Smooth muscle cell (in vitro differentiated cells): Measurements from ENCODE around the gene R3HDM2. TPM values are rescaled to one million over a fixed set of nuclear protein-coding genes. Genes with fewer than 3 reads are reported as not detected.
"Not testable (repeated sequence)": the region's sequence is repeated elsewhere in the genome, so short reads cannot be mapped to it uniquely, and the experiment has no call there.

Experiments
- DNase-seq: peaks from one replicate; lab custom pipeline; 2025; ENCODE audit not compliant: unreplicated experiment; lab: John Stamatoyannopoulos, UW
- H2AFZ ChIP-seq: fragments of 200-600 bp; sonication (generic); 2 replicates; pipeline ENCODE4 v1.6.0; 2016; ENCODE audit warnings: antibody characterized with exemption, low read depth, mild to moderate bottlenecking
- H3F3A ChIP-seq: fragments of 200-600 bp; sonication (generic); 2 replicates; pipeline ENCODE4 v1.6.0; 2017; ENCODE audit warnings: antibody characterized with exemption, low read depth
- H3K27ac ChIP-seq: fragments of 200-600 bp; sonication (generic); 2 replicates; pipeline ENCODE4 v1.5.1; 2016; ENCODE audit warnings: low read depth, mild to moderate bottlenecking
- H3K27me3 ChIP-seq: fragments of 200-600 bp; sonication (generic); 2 replicates; pipeline ENCODE4 v1.6.1; 2016; ENCODE audit warnings: low read depth, mild to moderate bottlenecking
- H3K36me3 ChIP-seq: fragments of 200-600 bp; sonication (generic); 2 replicates; pipeline ENCODE4 v1.5.1; 2016; ENCODE audit warnings: low read depth
- H3K4me1 ChIP-seq: fragments of 200-600 bp; sonication (generic); 2 replicates; pipeline ENCODE4 v1.5.1; 2016; ENCODE audit warnings: low read depth
- H3K4me2 ChIP-seq: fragments of 200-600 bp; sonication (generic); 2 replicates; pipeline ENCODE4 v1.6.0; 2016; ENCODE audit warnings: mild to moderate bottlenecking
- H3K4me3 ChIP-seq: fragments of 200-600 bp; sonication (generic); 2 replicates; pipeline ENCODE4 v1.5.1; 2016; ENCODE audit warnings: mild to moderate bottlenecking
- H3K79me2 ChIP-seq: fragments of 200-600 bp; sonication (generic); 2 replicates; pipeline ENCODE4 v1.6.0; 2016; ENCODE audit warnings: low read depth, mild to moderate bottlenecking
- H3K9ac ChIP-seq: fragments of 200-600 bp; sonication (generic); 2 replicates; pipeline ENCODE4 v1.6.0; 2016; ENCODE audit warnings: low read depth
- H3K9me3 ChIP-seq: fragments of 200-600 bp; sonication (generic); replicated peaks from 2 replicates; pipeline ENCODE4 v1.5.1; 2016; ENCODE audit warnings: low read depth
- H4K20me1 ChIP-seq: fragments of 200-600 bp; sonication (generic); 2 replicates; pipeline ENCODE4 v1.6.0; 2016; ENCODE audit warnings: low read depth
- CTCF ChIP-seq: fragments of 200-600 bp; sonication (generic); IDR thresholded peaks from 2 replicates; pipeline ENCODE4 v1.5.1; 2017; ENCODE audit warnings: borderline replicate concordance, mild to moderate bottlenecking, antibody characterized with exemption; ENCODE audit not compliant: insufficient read depth, poor library complexity, severe bottlenecking
- WGBS: methylation state at CpG from one replicate; pipeline ENCODE4 v1.1.7; 2016; ENCODE audit warnings: low lambda C conversion rate; 5-methylcytosine and 5-hydroxymethylcytosine counted together
- polyA plus RNA-seq: library from polyadenylated mRNA; unstranded; fragments of >200 nt; fragmentation: Nextera tagmentation; extraction: Ambion mirVana; gene quantifications from 2 replicates; pipeline ENCODE4 v1.2.1, GENCODE V29; 2016
- total RNA-seq: library from RNA; depleted of rRNA; stranded (reverse); fragments of >200 nt; gene quantifications from 2 replicates; pipeline ENCODE4 v1.2.3, GENCODE V29; 2014

Gene R3HDM2
- total and polyA plus RNA-seq, 2 experiments from 2014 or later: 12.2 to 16.0 TPM

GRCh38 chr12:57309420-57309819 lies 121.4 kb downstream of the R3HDM2 start:
- no peaks in the 10 kb centered on the region for H3K36me3 ChIP-seq
- no peaks in the 10 kb centered on the region for H3K79me2 ChIP-seq
- H2AFZ ChIP-seq: no peak overlapping the region
- no peak overlapping the region for H3K4me2 ChIP-seq
- no peak overlapping the region for H3K9ac ChIP-seq
- WGBS: 82% methylated on average over 2 of the region's 2 CpGs
- no peak overlapping the region for H3K4me3 ChIP-seq
- H3K27me3 ChIP-seq: no peaks in the 10 kb centered on the region
- DNase-seq: no peak
- no peaks in the 10 kb centered on the region for H4K20me1 ChIP-seq
- peaks cover 5% of the 10 kb centered on the region for H3F3A ChIP-seq
- H3K4me1 ChIP-seq: no peaks in the 10 kb centered on the region
- H3K9me3 ChIP-seq: no peaks in the 10 kb centered on the region
- H3K27ac ChIP-seq: no peak overlapping the region
- no peak for TF ChIP-seq CTCF

DNA sequence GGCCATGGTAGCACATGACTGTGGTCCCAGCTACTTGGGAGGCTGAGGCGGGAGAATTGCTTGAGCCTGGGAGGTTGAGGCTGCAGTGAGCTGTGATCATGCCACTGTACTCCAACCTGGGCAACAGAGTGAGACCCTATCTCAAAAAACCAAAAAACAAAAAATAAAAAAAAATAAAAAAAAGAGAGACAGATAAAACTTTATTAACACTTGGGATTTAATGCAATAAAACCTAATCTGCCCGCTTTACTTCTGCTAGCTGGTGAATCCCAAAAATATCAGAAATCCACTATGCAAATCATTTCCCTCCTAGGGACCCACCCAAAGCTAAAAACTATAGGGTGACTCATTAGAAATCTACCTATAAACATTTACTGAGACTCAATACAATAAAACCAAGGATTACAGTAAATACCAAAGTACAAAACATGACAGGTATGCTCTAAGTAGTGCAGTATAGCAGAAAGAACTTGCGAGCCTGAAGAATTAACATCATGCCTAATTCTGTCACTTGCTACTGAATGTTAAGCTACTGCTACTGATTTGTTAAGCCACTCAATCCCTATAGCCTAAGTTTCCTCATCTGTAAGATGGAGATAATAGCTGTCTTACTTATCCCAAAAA lies 129.8 kb downstream of the R3HDM2 start:
- Histone ChIP-seq H3K4me3 (no peak overlapping the region), H3K36me3 (peaks cover 15% of the 10 kb centered on the region), H3F3A (peaks cover 5% of the 10 kb centered on the region), H2AFZ (no peak overlapping the region), H4K20me1 (no peaks in the 10 kb centered on the region), H3K9ac (no peak overlapping the region), H3K27ac (no peak overlapping the region), H3K27me3 (no peaks in the 10 kb centered on the region), H3K4me2 (no peak overlapping the region), H3K4me1 (no peaks in the 10 kb centered on the region), H3K79me2 (no peaks in the 10 kb centered on the region), H3K9me3 (no peaks in the 10 kb centered on the region)
- DNase-seq: no peak
- no peak for TF ChIP-seq CTCF
- WGBS: 97% methylated on average over 3 of the region's 3 CpGs

DNA sequence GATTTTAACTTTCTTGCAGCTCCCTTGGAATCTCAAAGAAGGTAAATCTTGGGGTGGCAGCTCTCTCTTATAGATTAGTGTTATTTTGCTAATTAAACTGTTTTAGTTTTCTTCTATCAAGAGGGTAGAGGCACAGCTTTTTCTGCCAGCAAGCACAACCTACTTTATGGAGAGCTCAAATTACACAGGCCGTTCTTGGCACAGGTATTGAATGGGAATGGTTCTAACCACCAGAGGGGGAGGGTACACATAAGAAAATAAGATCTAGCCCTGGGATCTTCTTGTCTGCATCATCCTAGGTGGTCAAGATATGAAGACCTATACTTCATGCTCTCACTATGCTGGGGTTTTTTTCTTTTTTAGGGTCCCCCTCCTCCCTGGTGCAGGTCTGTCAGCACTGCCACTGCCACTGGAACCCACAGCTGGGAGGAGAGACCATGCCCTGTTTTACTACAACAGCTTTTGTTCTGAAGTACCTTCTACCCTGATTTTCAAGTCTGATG lies 131.3 kb downstream of the R3HDM2 start:
- peaks cover 5% of the 10 kb centered on the region for H3F3A ChIP-seq
- H3K36me3 ChIP-seq: peaks cover 15% of the 10 kb centered on the region
- no peak overlapping the region for H3K4me3 ChIP-seq
- no peak for TF ChIP-seq CTCF
- H2AFZ ChIP-seq: no peak overlapping the region
- no peak for DNase-seq
- H3K9ac ChIP-seq: no peak overlapping the region
- H3K79me2 ChIP-seq: no peaks in the 10 kb centered on the region
- H3K27me3 ChIP-seq: no peaks in the 10 kb centered on the region
- H3K27ac ChIP-seq: no peak overlapping the region
- WGBS: 85% methylated on average over 1 of the region's 1 CpG
- no peaks in the 10 kb centered on the region for H3K4me1 ChIP-seq
- no peak overlapping the region for H3K4me2 ChIP-seq
- H4K20me1 ChIP-seq: no peaks in the 10 kb centered on the region
- no peaks in the 10 kb centered on the region for H3K9me3 ChIP-seq

- 98% methylated on average over 4 of the region's 4 CpGs for WGBS
These were observed 134.6 kb downstream of the R3HDM2 start for GRCh38 chr12:57296291-57296690.

DNA sequence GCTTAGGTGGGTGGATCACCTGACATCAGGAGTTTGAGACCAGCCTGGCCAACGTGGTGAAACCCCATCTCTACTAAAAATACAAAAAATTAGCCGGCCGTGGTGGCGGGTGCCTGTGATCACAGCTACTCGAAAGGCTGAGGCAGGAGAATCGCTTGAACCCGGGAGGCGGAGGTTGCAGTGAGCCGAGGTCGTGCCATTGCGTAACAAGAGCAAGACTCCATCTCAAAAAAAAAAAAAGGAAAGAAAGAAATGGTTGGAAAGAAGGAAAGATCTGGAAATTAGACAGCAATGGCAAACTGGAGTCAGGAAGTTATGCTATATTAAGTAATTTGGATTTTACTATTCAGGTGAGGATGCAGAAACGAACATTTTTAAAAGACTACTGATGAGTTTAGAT lies 148.8 kb downstream of the R3HDM2 start:
- not testable (repeated sequence) for H3K4me1 ChIP-seq, H3K4me2 ChIP-seq, H3K27ac ChIP-seq, H3K79me2 ChIP-seq, H3F3A ChIP-seq, H3K9ac ChIP-seq, H4K20me1 ChIP-seq, H2AFZ ChIP-seq, H3K4me3 ChIP-seq, H3K27me3 ChIP-seq, DNase-seq, H3K9me3 ChIP-seq
- 97% methylated on average over 12 of the region's 12 CpGs for WGBS
- H3K36me3 ChIP-seq: peaks cover 11% of the 10 kb centered on the region

More at GRCh38 chr12:57296291-57296690, 134.6 kb downstream of the R3HDM2 start:
- Histone ChIP-seq H3K4me1 (no peaks in the 10 kb centered on the region), H3K9ac (no peak overlapping the region), H3K4me3 (no peak overlapping the region), H4K20me1 (no peaks in the 10 kb centered on the region), H3K9me3 (no peaks in the 10 kb centered on the region), H3K79me2 (no peaks in the 10 kb centered on the region), H3K36me3 (peaks cover 15% of the 10 kb centered on the region), H3K4me2 (no peak overlapping the region), H3K27me3 (no peaks in the 10 kb centered on the region), H3F3A (peaks cover 5% of the 10 kb centered on the region), H2AFZ (no peak overlapping the region), H3K27ac (no peak overlapping the region)
- DNase-seq: no peak
- TF ChIP-seq CTCF: no peak
